Left ventricle myocardium superior (tissue), 1 donor: Measurements from ENCODE around the gene CAV2. TPM values are rescaled to one million over a fixed set of nuclear protein-coding genes. Genes with fewer than 3 reads are reported as not detected.

Experiments
- total RNA-seq: library from RNA; stranded (reverse); fragmentation: NEBNext Ultra II Directional; extraction: Animal tissue kit (Norgen Biotek cat#: 25700); gene quantifications from one replicate; pipeline ENCODE4 v1.2.1, GENCODE V29; 2021
- donor health status: DM: no; HTN: yes; CAD: no; lungs with severe emphysema.

Gene CAV2
- total RNA-seq, 1 donor from 2014 or later = 204 TPM

Other genes starting within 250 kb of the CAV2 start
- 362 TPM for gene CAV1, start 25.3 kb downstream of the CAV2 start, total RNA-seq
- gene MET, start 172.5 kb downstream of the CAV2 start, total RNA-seq = 20.0 TPM